GM06990 (cell line): ENCODE results near the gene BEAN1.
"Not testable (repeated sequence)": the region's sequence is repeated elsewhere in the genome, so short reads cannot be mapped to it uniquely, and the experiment has no call there.

Experiments used
- DNase-seq: peaks from one replicate; pipeline ENCODE4 v3.0.0-alpha.2; 2011; ENCODE audit not compliant: insufficient read length; ENCODE audit errors: extremely low read depth
- H3K27me3 ChIP-seq: replicated peaks from 2 replicates; pipeline ENCODE4 v1.6.0; 2011; ENCODE audit warnings: low read length; ENCODE audit not compliant: control insufficient read depth, insufficient read depth
- H3K36me3 ChIP-seq: 2 replicates; pipeline ENCODE4 v1.5.1; 2011; ENCODE audit warnings: low read length; ENCODE audit not compliant: control insufficient read depth, insufficient read depth
- H3K4me3 ChIP-seq: replicated peaks from 2 replicates; pipeline ENCODE4 v1.5.1; 2011; ENCODE audit warnings: low read depth, mild to moderate bottlenecking, control low read depth, low read length
- CTCF ChIP-seq: IDR thresholded peaks from 2 replicates; pipeline ENCODE4 v1.5.1; 2011; ENCODE audit warnings: low read length, control low read depth, mild to moderate bottlenecking, inconsistent platforms; ENCODE audit not compliant: insufficient read depth, poor library complexity, severe bottlenecking

BEAN1 gene

GRCh38 chr16:66495440-66495839 is 68.3 kb downstream of the BEAN1 start:
- Histone ChIP-seq H3K4me3 (no peak overlapping the region), H3K36me3 (no peaks in the 10 kb centered on the region), H3K27me3 (no peaks in the 10 kb centered on the region; the same call in none of the 2 replicates)
- no peak for DNase-seq
- TF ChIP-seq CTCF, result no peak

- not testable (repeated sequence) for H3K27me3 ChIP-seq, H3K4me3 ChIP-seq, H3K36me3 ChIP-seq, DNase-seq
Observed at GRCh38 chr16:66496226-66496625, 69.1 kb downstream of the BEAN1 start.

DNA sequence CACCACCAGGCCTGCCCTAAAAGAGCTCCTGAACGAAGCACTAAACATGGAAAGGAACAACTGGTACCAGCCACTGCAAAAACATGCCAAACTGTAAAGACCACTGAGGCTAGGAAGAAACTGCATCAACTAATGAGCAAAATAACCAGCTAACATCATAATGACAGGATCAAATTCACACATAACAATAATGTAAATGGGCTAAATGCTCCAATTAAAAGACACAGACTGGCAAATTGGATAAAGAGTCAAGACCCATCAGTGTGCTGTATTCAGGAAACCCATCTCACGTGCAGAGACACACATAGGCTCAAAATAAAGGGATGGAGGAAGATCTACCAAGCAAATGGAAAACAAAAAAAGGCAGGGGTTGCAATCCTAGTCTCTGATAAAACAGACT is 70.8 kb downstream of the BEAN1 start:
- not testable (repeated sequence) for H3K27me3 ChIP-seq, H3K4me3 ChIP-seq, H3K36me3 ChIP-seq, DNase-seq

DNA sequence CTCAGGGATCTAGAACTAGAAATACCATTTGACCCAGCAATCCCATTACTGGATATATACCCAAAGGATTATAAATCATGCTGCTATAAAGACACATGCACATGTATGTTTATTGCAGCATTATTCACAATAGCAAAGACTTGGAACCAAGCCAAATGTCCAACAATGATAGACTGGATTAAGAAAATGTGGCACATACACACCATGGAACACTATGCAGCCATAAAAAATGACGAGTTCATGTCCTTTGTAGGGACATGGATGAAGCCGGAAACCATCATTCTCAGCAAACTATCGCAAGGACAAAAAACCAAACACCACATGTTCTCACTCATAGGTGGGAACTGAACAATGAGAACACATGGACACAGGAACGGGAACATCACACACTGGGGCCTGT is 74.5 kb downstream of the BEAN1 start:
- DNase-seq, H3K27me3 ChIP-seq, H3K4me3 ChIP-seq, H3K36me3 ChIP-seq: not testable (repeated sequence)

DNA sequence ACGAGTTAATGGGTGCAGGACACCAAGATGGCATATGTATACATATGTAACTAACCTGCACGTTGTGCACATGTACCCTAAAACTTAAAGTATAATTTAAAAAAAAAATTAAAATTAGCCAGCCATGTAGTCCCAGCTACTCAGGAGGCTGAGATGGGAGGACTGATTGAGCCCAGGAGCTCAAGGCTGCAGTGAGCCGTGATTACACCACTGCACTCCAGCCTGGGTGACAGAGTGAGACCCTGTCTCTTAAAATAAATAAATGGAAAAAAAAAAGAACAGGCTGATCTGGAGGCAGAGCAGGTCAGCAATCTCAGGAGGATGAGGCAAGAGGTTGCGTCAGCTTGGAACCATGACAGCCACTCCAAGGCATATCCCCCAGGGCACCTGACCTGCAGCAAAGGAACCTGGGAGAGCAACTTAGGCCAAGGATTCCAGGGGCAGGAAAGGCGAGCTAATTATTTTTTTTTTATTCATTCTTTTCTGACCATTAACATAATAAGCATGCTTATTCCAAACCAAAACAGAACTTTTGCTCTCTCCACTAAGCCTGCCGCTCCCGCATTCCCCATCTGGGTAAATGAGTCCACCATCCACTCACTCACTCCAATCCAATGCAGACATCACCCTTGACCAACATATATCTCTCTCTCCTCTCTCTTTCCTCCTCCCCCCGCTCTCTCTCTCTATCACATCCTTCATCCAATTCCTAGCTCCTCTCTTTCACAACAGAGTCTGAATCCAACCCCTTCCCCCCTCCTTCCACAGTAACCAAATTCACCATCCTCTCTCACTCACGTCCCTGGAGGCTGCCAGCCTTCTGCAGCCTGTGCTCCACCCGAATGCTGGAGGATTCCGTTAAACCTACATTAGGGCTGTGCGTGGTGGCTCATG is 75.2 kb downstream of the BEAN1 start:
- DNase-seq, result no peak

GRCh38 chr16:66503030-66503429 is 75.9 kb downstream of the BEAN1 start:
- H3K27me3 ChIP-seq, result no peaks in the 10 kb centered on the region
- no peaks in the 10 kb centered on the region for H3K36me3 ChIP-seq
- no peak for DNase-seq
- no peak for TF ChIP-seq CTCF
- H3K4me3 ChIP-seq, result no peak overlapping the region

More for the DNA sequence above, 75.2 kb downstream of the BEAN1 start:
- no peaks in the 10 kb centered on the region for H3K36me3 ChIP-seq
- no peak overlapping the region for H3K4me3 ChIP-seq
- no peaks in the 10 kb centered on the region for H3K27me3 ChIP-seq
- TF ChIP-seq CTCF, result no peak

GRCh38 chr16:66503612-66504011 is 76.5 kb downstream of the BEAN1 start:
- DNase-seq, result no peak
- TF ChIP-seq CTCF, result no peak

More at GRCh38 chr16:66503612-66504011, 76.5 kb downstream of the BEAN1 start:
- Histone ChIP-seq H3K27me3 (no peaks in the 10 kb centered on the region), H3K4me3 (no peak overlapping the region), H3K36me3 (no peaks in the 10 kb centered on the region)
